Amniotic stem cell (primary cell): Measurements from ENCODE around the gene NRXN3.

Experiments used
- DNase-seq: peaks from one replicate; lab custom pipeline; 2025; lab: John Stamatoyannopoulos, UW

NRXN3 gene

DNA sequence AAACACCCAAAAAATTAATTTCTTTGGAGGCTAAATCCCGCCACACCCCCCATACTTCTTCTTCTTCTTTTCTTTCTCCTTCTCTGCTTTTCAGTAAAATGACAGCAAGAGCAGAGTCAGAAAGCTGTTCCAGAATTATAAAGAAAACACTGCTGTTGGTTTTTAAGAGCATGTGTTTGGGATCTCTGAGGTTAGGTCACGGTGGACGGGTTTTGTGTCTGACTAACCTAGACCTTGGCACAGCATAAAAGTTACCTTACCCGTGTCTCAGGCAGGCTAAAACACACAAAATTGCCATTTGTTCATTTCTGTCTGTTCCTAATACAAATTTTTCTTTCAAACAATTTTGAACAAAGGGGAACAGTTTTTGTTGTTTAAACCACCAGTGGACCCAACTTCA is 540.8 kb downstream of the NRXN3 start:
- no peak for DNase-seq

DNA sequence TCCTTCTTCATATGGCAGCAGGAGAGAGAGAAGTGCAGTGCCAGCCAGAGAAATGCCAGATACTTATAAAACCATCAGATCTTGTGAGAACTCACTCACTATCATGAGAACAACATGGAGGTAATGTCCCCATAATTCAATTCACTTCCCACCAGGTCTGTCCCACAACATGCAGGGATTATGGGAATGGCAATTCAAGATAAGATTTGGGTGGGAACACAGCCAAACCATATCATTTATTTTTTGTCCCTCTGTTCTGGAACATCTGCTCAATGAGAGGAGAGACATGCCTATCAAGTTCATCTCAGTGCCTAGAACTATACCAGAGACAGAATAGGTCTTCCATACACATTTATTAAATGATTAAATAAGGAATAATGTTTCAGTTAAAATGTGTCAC is 543.5 kb downstream of the NRXN3 start:
- no peak for DNase-seq

DNA sequence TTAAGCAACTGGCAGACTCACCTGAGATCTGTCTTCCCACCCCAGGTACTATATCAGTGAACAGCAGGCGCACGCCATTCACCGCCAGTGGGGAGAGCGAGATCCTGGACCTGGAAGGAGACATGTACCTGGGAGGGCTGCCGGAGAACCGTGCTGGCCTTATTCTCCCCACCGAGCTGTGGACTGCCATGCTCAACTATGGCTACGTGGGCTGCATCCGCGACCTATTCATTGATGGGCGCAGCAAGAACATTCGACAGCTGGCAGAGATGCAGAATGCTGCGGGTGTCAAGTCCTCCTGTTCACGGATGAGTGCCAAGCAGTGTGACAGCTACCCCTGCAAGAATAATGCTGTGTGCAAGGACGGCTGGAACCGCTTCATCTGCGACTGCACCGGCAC is 544.5 kb downstream of the NRXN3 start:
- no peak for DNase-seq

DNA sequence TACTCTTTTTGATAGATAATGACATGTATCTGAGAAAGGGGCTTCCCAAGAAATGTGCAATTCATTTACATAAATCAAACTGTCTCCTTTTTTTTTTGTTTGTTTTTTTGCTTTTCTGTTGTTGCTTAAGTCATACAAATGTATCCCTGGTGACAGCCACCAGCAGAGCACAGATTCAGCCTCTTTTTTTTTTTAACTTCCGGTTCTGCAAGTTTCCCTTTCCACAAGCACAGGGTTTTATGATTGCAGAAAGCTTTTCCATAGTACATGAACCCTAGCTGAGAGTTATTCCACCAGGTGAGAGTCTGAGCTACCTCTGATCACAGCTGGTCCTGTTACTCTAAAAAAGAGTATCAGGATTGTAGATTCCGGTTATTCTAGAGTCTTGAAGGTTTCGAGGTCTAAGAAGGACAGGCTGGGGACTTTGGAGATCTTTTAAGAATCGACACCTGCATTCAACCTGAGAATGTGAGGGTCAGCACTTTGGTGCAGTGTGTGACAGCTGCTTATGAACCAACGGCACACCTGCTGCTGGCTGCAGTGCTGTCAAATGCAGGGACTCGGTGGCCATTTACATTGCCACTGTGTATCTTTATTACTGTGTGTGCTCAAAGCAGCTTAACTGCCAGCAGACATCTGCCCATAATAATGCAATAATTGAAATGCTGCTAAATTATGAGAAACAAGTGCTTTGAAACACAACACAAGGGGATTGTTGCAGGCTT is 551.7 kb downstream of the NRXN3 start:
- no peak for DNase-seq

DNA sequence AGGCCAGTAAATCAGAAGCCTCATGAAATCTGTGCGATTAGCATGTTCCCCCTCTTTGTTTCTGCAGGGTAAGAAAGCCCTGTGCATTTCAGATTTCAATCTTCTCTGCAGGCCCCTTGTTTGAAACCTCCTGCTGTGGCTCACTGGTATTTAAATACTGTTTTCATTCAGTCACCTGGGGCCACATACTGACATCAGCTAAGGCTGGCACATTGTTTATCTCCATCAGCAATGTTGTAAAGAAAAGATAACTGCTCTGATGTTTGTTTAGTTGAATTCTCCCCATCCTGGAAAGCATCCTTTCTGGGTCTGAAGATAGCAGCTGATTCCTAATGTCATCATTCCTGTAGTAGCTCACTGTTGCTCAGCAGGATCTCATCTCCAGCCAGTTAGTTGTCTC is 554.9 kb downstream of the NRXN3 start:
- DNase-seq, result no peak

DNA sequence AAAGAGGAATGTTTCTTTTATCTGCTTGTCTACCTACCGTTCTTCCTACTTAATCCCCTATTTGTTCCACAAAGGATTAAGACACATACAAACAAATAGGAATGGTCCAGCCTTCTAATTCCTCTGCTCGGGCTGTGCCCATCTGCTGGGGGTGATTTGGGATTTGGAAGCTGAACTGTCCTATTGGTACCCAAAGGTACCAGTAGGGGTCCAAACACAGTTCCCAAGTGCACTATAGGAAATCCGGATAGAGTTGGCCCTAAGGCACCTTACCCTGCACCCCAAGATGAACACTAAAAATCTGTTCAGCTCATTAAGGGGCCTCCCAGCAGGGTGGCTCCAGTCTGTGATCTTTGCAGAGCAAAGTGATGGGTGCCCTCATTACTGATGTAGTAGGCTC is 566.9 kb downstream of the NRXN3 start:
- no peak for DNase-seq

DNA sequence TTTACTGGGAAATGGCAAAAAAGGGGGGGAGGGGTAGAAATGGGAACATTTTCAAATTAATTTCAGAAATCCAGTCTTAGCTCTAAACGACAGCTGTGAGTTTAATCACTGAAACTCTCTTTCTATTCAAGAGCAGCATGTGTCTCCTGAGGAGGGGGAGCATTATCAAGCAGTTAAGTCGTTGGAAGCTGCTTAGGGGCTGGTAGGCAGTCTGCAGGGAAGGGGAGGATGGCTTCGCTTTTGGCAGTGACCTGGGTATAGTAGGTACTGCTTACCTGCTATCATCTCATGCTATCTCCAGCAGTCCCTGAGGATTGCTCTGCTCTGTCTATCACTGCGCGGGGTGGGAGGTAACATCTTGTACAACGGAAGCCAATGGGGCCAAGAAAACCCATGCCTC is 567.4 kb downstream of the NRXN3 start:
- no peak for DNase-seq

DNA sequence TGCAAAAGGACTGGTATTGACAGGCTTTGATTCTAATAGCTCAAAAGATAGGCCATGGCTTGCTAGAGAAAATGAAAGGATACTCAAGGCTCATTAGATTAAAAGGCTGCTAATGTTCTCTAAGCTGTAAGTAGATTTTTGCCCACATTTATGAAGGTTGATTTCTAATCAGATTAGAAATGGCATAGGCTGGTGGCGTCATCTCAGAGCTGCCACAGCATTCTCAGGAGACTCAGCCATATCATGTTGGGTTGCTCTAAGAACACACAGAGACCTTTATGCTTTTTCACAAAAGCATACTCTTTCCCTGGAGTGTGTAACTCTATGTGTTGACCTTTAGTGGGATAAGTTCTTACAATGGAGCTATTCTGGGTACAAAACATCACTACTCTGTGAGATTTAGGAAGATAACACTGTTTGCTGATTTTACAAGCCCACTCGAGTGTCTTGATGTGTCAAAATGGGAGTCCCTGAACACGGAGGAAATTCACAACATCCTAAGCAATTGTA is 576.0 kb downstream of the NRXN3 start:
- no peak for DNase-seq

DNA sequence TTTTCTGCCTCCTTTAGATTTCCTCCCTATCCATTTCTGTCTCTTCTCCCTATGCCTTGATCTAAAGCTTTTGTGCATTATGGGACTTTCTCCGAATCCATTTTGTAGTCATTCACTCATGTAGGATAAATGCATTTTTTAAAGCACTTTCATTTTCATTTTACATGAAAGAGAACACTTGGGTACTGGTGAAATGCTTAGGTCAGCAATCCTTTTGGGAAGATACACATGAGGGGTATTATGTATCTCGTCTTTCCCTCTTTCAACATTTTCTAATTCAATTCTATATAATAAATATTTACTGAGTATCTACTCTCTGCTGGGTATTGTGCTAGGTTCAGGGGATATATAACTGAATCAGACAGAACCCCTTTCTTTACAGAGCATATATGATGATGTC is 577.6 kb downstream of the NRXN3 start:
- DNase-seq, result no peak

DNA sequence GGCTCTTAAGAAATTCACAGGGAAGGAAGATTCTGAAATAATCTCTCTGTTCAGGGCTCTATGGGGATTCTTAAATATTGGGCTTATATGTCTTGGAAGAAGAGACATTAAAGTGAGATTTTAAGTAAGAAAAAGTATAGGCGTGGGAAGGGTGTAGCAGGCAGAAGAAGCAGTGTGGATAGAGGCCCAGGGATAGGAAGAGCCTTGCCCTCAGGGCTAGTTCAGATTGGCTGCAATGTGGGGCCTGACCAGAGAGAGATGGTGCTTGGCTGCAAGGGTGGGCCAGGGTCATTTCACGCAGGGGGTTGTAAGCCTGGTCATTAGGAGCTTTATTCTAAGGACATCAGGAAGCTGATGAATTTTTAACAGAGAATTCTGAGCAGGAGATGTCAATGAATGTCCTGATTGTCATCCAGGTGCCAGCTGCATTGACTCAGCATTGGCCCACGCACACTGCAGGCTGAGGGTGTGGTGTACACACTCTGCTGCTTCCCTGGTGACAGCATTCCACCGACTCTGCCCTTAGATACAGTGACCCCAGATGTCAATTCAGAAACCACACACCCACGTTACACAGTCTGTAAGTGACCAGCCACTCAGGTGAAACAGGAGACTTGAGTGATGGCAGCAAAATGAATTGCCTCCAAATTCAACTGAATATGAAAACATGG is 582.5 kb downstream of the NRXN3 start:
- no peak for DNase-seq

DNA sequence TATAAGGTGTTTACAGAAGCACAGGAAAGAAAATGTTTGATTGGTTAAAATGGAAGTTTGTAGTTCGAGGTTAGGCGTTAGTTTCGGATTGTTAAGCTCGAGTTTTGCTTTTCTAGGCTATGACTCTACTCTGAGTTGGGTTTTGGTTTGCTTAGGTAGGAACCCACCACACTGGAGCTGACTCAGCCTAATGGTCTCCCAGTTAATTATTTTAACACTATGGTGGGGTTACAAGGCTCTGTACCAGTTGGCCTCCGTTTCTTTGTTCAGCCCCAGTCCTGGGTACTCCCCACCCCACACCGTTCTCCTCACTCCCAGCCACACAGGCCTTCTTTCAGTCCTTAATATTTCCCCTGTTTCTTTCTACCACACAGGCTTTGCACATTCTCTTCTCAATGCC is 583.9 kb downstream of the NRXN3 start:
- no peak for DNase-seq

DNA sequence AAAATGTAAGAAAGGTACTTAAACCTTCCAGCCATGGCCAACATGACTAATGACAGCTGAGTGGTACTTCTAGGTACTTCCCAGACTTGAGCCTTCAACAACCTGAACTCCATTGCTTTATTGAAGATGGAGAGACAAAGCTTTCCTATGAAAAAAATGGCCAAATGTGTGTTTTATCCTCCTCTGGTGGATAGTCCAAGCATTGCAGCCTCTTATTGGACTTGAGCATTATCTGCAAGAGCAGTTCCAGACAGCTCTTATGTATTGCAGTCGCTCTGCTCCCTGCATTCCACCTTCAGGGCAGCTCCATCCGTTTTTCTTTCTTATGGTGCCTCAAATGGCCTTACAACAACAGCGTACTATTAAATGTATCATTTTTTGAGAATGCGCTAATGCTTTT is 588.2 kb downstream of the NRXN3 start:
- DNase-seq, result no peak

DNA sequence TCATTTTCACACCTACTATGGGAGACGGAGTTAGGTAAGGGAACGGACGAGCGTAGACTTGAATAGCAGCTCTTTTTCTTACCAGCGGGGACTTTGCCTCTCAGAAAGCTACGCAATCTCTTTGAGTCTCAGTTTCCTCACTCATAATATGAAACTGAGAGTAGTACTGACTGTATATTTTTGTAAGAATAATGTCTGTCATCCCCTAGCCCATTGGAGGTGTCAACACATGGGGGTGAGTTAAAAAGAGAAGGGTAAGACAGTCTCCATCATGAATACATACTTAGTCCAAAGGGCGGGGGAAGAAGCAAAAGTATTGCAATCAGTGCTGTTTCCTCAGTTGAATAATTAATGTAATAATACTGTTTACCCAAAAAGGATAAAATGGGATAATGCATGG is 592.2 kb downstream of the NRXN3 start:
- DNase-seq, result no peak

DNA sequence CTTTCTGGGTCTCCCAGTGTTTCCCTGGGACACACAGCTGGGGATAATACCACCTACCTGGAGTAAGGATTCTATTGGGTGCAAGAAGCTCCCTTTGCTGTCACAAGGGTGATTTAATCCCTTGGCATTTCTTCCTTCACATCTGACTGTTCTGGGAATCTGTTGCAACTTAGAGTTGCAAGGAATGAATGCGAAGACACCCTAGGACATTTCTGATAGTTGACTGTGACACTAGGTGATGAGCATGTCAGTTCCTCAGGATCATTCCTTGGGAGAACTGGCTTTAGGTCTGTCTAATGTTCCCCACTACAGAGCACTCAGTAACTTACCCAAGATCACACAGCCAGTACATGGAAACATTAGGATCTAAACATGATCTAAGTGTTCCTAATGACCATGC is 593.6 kb downstream of the NRXN3 start:
- DNase-seq, result no peak

DNA sequence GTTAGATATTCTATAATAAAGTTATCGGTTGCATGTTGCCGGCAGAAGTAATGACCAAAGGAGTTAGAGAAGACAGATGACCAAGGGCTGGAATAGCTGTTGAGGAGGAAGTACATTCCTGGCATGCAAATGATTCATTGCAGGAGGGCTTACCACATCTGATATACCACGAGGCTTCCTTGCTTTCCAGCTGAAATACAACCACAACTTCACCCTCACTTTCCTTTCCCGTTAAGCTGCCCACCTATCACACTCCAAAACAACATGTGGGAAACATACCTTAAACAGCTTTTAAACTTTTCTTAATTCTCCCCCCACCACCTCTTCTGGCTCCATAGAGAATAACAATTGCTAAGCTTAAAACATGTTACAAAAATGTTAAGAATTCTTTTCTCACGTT is 594.1 kb downstream of the NRXN3 start:
- no peak for DNase-seq

DNA sequence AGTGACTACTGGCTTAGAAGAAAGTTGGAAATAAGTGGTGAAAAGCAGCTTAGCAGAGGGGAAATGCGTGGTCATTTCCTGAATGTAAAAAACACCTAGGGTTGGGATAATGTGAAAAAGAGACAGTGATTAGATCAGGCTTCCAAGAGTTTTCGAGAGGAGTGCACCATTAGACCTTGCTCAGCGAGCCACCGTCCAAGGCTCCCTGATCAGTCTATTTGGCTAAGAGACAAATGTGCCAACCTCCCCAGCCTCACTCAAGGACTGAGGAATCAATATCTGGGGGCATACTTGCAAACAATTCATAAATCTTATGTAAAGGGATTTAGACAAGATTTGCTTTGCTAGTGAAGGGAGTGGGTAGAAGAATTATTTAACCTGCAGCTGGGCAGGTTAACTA is 594.5 kb downstream of the NRXN3 start:
- no peak for DNase-seq

DNA sequence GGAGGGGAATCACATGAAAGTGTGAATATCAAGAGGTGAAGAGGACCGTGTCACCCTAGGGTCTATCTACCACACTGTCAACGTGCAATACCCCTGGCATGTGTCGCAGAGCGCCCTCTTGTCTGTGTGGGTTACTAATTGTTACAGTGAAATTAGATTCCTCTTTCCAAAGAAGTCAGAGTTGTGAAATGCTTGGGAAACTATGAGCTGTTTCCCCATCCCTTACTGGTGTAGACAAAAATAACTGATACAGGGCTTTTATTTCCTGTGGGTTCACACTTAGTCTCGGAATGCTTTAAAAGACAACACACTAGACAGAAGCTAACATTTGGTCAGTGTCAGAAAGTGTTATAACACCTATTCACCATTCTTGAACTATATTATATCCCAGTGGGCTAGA is 597.3 kb downstream of the NRXN3 start:
- DNase-seq, result no peak

DNA sequence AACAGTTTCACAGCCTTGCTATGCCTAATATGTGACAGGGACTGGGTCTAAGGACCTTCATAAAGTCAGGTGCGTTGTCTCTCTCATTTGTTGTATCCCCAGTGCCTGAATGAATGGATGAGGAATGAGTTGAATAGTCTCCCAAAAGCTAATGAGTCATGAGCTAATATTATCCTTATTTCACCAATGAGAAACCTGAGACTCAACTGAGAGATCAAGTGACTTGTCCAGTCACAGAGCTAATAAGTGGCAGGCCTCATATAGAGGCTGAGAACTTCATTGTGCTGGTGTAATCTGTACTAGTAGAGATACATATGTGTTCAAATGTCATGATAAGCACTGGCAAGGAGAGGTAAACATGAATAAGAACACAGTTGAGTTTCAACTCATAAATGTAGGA is 612.4 kb downstream of the NRXN3 start:
- no peak for DNase-seq

DNA sequence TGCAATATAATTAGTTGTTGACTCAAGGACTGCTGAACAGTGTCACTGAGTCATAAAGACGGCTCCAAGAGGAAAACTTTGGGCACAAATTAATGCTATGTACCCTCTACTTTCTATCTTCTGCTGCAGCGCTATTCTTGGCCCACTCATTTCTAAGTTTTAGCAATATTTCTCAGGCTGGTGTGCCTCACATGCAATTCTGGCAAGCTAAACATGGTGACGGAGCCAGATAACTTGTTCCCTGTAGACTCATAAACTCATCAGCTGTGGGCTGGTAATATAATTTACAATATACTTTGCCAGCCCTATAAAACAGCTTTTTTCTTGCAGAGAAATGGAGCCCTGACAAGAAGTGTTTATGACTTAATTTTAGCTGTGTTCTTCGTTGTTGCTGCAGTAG is 615.1 kb downstream of the NRXN3 start:
- no peak for DNase-seq

DNA sequence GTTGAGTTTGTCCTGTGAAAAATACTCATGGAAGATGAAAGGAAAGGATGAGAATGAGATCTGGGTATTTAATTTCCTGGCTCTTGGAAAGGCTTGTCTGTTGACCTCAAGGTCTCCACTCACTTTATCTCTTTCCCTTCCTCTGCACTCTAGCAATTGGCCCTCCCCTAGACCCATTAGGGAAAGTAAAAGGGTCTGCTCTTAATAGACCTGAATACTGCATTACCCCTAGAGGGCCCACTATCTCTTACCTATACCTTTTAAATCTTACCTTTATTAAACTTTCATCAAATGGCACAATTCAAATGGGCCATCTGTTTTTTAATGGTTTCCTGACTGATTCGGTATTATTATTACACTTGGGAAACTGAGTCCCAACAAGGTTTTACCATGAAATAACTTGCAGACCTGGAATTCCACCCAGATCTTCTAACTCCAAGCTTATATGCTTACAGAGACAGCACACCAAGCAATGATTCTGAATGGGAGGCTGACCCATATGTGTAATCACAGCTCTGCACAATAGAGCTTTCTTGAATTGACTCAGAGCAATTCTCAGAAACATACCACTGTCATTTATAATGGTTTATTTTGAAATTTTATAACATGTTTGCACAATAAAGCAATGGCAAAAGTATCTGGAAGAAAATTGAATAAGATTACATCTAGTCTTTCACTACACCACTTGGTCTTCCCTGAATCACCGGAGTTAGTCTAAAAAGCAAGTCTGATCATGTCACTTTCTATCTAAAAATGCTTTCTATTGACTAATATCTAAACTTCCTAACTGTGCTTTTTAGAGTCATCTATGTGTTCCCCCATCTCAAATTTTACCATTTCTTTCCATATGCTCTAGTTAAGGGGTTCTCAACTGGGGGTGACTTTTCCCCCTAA is 618.5 kb downstream of the NRXN3 start:
- no peak for DNase-seq

DNA sequence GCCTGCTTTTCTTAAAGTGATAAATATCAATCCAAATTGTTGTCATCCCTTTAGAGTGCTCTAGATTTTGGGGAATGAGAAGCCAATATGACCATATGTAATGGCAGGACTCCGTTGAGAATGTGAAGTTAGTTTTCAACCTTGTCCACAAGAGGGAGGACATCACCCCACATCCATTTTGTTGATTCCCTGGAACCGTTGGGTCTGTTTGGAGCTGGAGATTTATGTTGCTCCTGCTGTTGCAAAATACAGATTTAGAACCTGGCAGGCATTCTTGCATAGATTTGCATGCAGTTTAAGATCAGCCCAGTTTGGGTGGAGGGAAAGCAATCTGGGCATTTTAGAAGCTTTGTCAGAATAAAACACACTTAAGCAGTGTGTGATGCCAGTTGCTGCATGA is 620.1 kb downstream of the NRXN3 start:
- DNase-seq, result no peak

DNA sequence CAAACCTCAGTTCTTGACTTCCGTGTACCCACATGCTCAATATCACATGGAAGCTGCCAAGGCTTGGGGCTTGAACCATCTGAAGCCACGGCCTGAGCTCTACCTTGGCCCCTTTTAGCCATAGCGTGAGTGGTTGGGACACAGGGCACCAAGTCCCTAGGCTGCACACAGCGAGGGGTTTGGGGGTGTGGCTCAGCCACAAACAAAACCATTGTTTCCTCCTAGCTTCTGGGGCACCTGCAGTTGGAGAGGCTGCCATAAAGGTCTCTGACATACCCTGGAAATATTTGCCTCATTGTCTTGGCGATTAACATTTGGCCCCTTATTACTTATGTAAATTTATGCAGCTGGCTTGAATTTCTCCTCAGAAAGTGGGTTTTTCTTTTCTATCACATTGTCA is 628.6 kb downstream of the NRXN3 start:
- no peak for DNase-seq

DNA sequence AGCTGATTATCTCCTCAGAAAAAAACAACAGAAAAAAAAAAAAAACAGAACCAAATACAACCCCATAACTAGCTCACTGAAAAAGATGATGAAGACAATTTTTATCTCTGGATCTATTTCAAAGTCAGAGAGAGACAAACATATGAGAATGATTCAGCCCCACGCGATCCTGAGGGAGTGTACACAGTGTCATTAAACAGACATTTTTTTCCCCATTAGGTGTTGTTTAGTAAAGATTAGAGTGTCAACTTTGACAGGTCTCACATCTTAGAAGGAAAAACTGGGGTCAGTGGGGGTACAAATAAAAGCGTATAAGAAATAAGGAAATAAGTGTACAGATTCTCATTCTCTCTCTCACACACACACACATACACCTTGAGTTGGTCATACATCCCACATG is 635.4 kb downstream of the NRXN3 start:
- DNase-seq, result no peak
